MCF 10A (cell line): Measurements from ENCODE around the gene MAGEH1. TPM values are rescaled to one million over a fixed set of nuclear protein-coding genes. Genes with fewer than 3 reads are reported as not detected.
"Not testable (repeated sequence)": the region's sequence is repeated elsewhere in the genome, so short reads cannot be mapped to it uniquely, and the experiment has no call there.

Experiments
- BruUV-seq: library from RNA; stranded (reverse); fragments of 400-500 nt; replicated peaks from 2 replicates; lab custom pipeline; 2021; lab: Mats Ljungman, UMichigan
- CTCF ChIA-PET: fragments of 300-600 bp; sonication (Branson Sonifier 250); formaldehyde crosslinking; extraction: SDS; loops from one replicate; lab custom pipeline; 2021; ENCODE audit warnings: antibody characterized with exemption, inconsistent platforms; lab: Yijun Ruan, JAX
- POLR2A ChIA-PET: fragments of 300-600, 350-650 bp; sonication (Branson Sonifier 250); formaldehyde crosslinking; extraction: SDS; loops from one replicate; lab custom pipeline; 2020; ENCODE audit warnings: antibody characterized with exemption, inconsistent platforms; lab: Yijun Ruan, JAX
- DNase-seq: peaks from one replicate; pipeline ENCODE4 v3.0.0-alpha.2; 2018; ENCODE audit not compliant: unreplicated experiment
- H3K27ac Mint-ChIP-seq: one replicate; pipeline ENCODE4 v1.8.0; 2022; ENCODE audit warnings: mild to moderate bottlenecking, low read depth, mixed read lengths; ENCODE audit not compliant: unreplicated experiment
- H3K27me3 Mint-ChIP-seq: one replicate; pipeline ENCODE4 v1.8.0; 2022; ENCODE audit warnings: mixed read lengths; ENCODE audit not compliant: insufficient read depth, unreplicated experiment
- H3K36me3 Mint-ChIP-seq: one replicate; pipeline ENCODE4 v1.8.0; 2022; ENCODE audit warnings: mild to moderate bottlenecking, moderate library complexity, mixed read lengths; ENCODE audit not compliant: insufficient read depth, unreplicated experiment
- H3K4me1 Mint-ChIP-seq: one replicate; pipeline ENCODE4 v1.8.0; 2022; ENCODE audit warnings: mixed read lengths; ENCODE audit not compliant: insufficient read depth, unreplicated experiment
- H3K4me3 Mint-ChIP-seq: one replicate; pipeline ENCODE4 v1.8.0; 2022; ENCODE audit warnings: mild to moderate bottlenecking, moderate library complexity, mixed read lengths; ENCODE audit not compliant: unreplicated experiment
- H3K9me3 Mint-ChIP-seq: one replicate; pipeline ENCODE4 v1.8.0; 2022; ENCODE audit warnings: mixed read lengths; ENCODE audit not compliant: unreplicated experiment
- CTCF ChIP-seq: fragments of 200-600 bp; IDR thresholded peaks from one replicate; pipeline ENCODE4 v1.8.0; 2022; ENCODE audit warnings: antibody characterized with exemption, mild to moderate bottlenecking; ENCODE audit not compliant: unreplicated experiment
- intact Hi-C: fragments of 100-400 bp; cut with micrococcal nuclease; formaldehyde crosslinking; loops from 2 replicates; pipeline ENCODE4 v1.14.1; 2022
- total RNA-seq: library from RNA; stranded (reverse); gene quantifications from 2 replicates; pipeline ENCODE4 v1.2.3, GENCODE V29; 2022

Gene MAGEH1
- total RNA-seq, 1 experiment from 2014 or later = not detected

- CTCF ChIA-PET, H3K4me3 Mint-ChIP-seq, POLR2A ChIA-PET, H3K27ac Mint-ChIP-seq, H3K4me1 Mint-ChIP-seq, H3K9me3 Mint-ChIP-seq, BruUV-seq, intact Hi-C loops, H3K36me3 Mint-ChIP-seq, DNase-seq: not testable (repeated sequence)
- peaks cover 31% of the 10 kb centered on the region for H3K27me3 Mint-ChIP-seq
These were observed 28.0 kb downstream of the MAGEH1 start for GRCh38 chrX:55479956-55480355.

DNA sequence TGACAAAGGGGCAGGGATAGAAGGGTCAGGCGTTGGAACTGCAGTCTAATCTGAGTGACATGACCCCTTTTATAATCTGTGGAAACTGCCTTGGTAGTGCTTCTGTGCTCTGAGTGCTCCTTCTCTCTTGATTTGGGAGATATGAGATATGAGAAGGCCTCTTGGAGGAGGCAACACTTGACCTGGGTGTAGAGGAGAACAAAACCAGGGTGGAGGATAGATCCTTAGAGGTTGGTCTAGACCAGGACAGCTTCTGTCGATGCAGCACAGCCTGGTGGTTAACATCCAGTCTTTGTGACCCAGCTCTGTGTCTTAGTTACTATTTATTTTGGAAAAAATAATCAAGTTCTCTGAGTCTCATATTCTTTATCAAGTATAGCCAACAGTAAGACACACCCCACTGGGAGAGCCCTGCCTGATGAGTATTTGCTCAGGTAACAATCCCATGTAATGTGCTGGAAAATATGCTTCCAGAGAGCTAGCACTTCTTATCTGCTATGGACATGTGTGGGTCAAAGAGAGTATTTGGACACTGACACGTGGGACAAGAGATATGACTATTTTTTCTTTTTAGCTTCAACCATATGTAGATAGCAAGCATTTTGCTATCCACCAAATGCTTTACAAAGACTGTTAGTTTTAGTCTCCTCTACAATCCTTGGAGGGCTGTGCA is 28.6 kb downstream of the MAGEH1 start:
- ChIA-PET POLR2A (no interaction called here), CTCF (interaction anchor here (0.6 kb wide), 2 partner anchors 12 to 824 kb away, joined by 3 read pairs; no protein-coding TSS in a partner anchor)
- peaks cover 34% of the 10 kb centered on the region for H3K27me3 Mint-ChIP-seq
- no peak for TF ChIP-seq CTCF
- no peaks in the 10 kb centered on the region for H3K4me1 Mint-ChIP-seq
- DNase-seq = no peak
- peaks cover 6% of the 10 kb centered on the region for H3K36me3 Mint-ChIP-seq
- H3K27ac Mint-ChIP-seq = no peak overlapping the region
- intact Hi-C loops = no loop called here
- H3K9me3 Mint-ChIP-seq = no peaks in the 10 kb centered on the region
- H3K4me3 Mint-ChIP-seq = no peak overlapping the region
- BruUV-seq = no TSS peak

DNA sequence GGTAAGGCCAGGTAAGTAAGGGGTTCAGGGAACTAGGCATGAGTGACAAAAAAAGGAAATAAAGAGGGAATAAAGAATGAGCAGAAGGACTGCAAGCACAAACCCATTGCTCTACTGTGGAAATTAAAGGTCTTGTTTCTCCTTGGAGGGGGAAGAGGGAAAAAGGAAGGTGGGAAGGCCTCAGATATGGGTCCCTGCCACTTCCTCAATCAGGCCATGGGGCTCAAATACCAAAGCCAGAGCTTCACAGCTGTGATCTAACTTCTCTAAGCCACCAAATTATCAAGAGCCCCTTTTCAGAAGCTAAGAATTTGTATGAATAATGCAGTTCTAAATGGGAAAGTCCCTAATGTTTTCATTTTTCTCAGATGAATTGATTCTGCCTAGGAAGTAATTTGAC is 33.0 kb downstream of the MAGEH1 start:
- intact Hi-C loops = no loop called here
- H3K4me3 Mint-ChIP-seq = no peak overlapping the region

GRCh38 chrX:55486736-55487135 is 34.8 kb downstream of the MAGEH1 start:
- no peak for TF ChIP-seq CTCF
- CTCF ChIA-PET = interaction anchor here (1.0 kb wide), 1 partner anchor 762 kb away, joined by 4 read pairs; no protein-coding TSS in a partner anchor
- no TSS peak for BruUV-seq
- no peak overlapping the region for H3K4me3 Mint-ChIP-seq
- DNase-seq = no peak
- POLR2A ChIA-PET = no interaction called here
- H3K4me1 Mint-ChIP-seq = no peaks in the 10 kb centered on the region
- H3K9me3 Mint-ChIP-seq = no peaks in the 10 kb centered on the region
- intact Hi-C loops = no loop called here
- H3K27me3 Mint-ChIP-seq = peaks cover 27% of the 10 kb centered on the region
- H3K27ac Mint-ChIP-seq = no peak overlapping the region
- peaks cover 6% of the 10 kb centered on the region for H3K36me3 Mint-ChIP-seq

More for the DNA sequence above, 33.0 kb downstream of the MAGEH1 start:
- POLR2A ChIA-PET = no interaction called here
- CTCF ChIA-PET = interaction anchor here (0.6 kb wide), 1 partner anchor 53 kb away, joined by 3 read pairs; no protein-coding TSS in a partner anchor
- H3K9me3 Mint-ChIP-seq = no peaks in the 10 kb centered on the region
- no peaks in the 10 kb centered on the region for H3K4me1 Mint-ChIP-seq
- H3K27me3 Mint-ChIP-seq = peaks cover 34% of the 10 kb centered on the region
- peaks cover 6% of the 10 kb centered on the region for H3K36me3 Mint-ChIP-seq
- TF ChIP-seq CTCF = no peak
- H3K27ac Mint-ChIP-seq = no peak overlapping the region
- no TSS peak for BruUV-seq
- no peak for DNase-seq
